CD14-positive monocyte (primary cell): ENCODE results near the gene BAAT. TPM values are rescaled to one million over a fixed set of nuclear protein-coding genes. Genes with fewer than 3 reads are reported as not detected.

Experiments used
- DNase-seq, 3 donors: peaks; one replicate each; pipeline ENCODE4 v3.0.0-alpha.2; 2011 to 2022
- H2AFZ ChIP-seq: 2 replicates; pipeline ENCODE4 v1.6.0; 2012; ENCODE audit warnings: mild to moderate bottlenecking, low read depth, low read length, inconsistent platforms; ENCODE audit not compliant: insufficient read depth, poor library complexity, severe bottlenecking
- H3K27ac ChIP-seq, 2 donors: 1 replicate in 1 of 2; 2 replicates in 1 of 2; pipeline ENCODE4 v1.5.1; 2012 to 2013; ENCODE audit warnings: low read length in 2 of 2, control low read depth in 1 of 2, inconsistent platforms in 1 of 2, low read depth in 1 of 2, mild to moderate bottlenecking in 1 of 2
- H3K27me3 ChIP-seq, 2 donors: one replicate each; pipeline versions ENCODE4 v1.6.0 to v1.6.1; 2011 to 2013; ENCODE audit warnings: low read length in 2 of 2; ENCODE audit not compliant: control insufficient read depth in 2 of 2, insufficient read depth in 2 of 2
- H3K36me3 ChIP-seq, 2 donors: replicated peaks in 1 of 2; 1 replicate in 1 of 2; 2 replicates in 1 of 2; pipeline versions ENCODE4 v1.5.1 to v1.6.1; 2012 to 2013; ENCODE audit warnings: low read length in 2 of 2, control low read depth in 1 of 2, inconsistent platforms in 1 of 2, mild to moderate bottlenecking in 1 of 2; ENCODE audit not compliant: insufficient read depth in 2 of 2, control insufficient read depth in 1 of 2
- H3K4me1 ChIP-seq, 2 donors: 1 replicate in 1 of 2; 2 replicates in 1 of 2; pipeline versions ENCODE4 v1.5.1 to v1.6.1; 2012 to 2013; ENCODE audit warnings: low read length in 2 of 2, control low read depth in 1 of 2, inconsistent platforms in 1 of 2, mild to moderate bottlenecking in 1 of 2, moderate library complexity in 1 of 2; ENCODE audit not compliant: insufficient read depth in 2 of 2, control insufficient read depth in 1 of 2
- H3K4me2 ChIP-seq: replicated peaks from 2 replicates; pipeline ENCODE3; 2012; ENCODE audit warnings: low read length, moderate library complexity, mild to moderate bottlenecking; ENCODE audit not compliant: poor library complexity, severe bottlenecking; ENCODE audit errors: extremely low read depth
- H3K4me3 ChIP-seq, 3 experiments: fragments of 200-600 bp in 1 of 3; sonication (generic) in 1 of 3; replicated peaks in 1 of 3; 1 replicate in 2 of 3; 2 replicates in 1 of 3; pipeline ENCODE4 v1.5.1; 2011 to 2013; ENCODE audit warnings: low read length in 3 of 3, mild to moderate bottlenecking in 3 of 3, control low read depth in 2 of 3, low read depth in 2 of 3, inconsistent platforms in 1 of 3, moderate library complexity in 1 of 3
- H3K79me2 ChIP-seq: 2 replicates; pipeline ENCODE4 v1.6.0; 2012; ENCODE audit warnings: mild to moderate bottlenecking, control low read depth, inconsistent platforms, low read length, moderate library complexity; ENCODE audit not compliant: insufficient read depth
- H3K9ac ChIP-seq: 2 replicates; pipeline ENCODE4 v1.6.0; 2017; ENCODE audit warnings: low read length, mild to moderate bottlenecking; ENCODE audit not compliant: insufficient read depth, poor library complexity, severe bottlenecking
- H3K9me3 ChIP-seq, 2 donors: replicated peaks in 1 of 2; 1 replicate in 1 of 2; 2 replicates in 1 of 2; pipeline versions ENCODE4 v1.5.1 to v1.6.1; 2012 to 2013; ENCODE audit warnings: low read length in 2 of 2, control low read depth in 1 of 2; ENCODE audit not compliant: control insufficient read depth in 1 of 2, insufficient read depth in 1 of 2
- H4K20me1 ChIP-seq: 2 replicates; pipeline ENCODE4 v1.6.0; 2012; ENCODE audit warnings: mild to moderate bottlenecking, low read length, control low read depth, moderate library complexity; ENCODE audit not compliant: insufficient read depth
- H3K27ac Mint-ChIP-seq, 7 donors: one replicate each; pipeline ENCODE4 v1.8.0; 2020; ENCODE audit warnings: mild to moderate bottlenecking in 7 of 7, mixed read lengths in 7 of 7, moderate library complexity in 6 of 7, inconsistent platforms in 2 of 7
- H3K27me3 Mint-ChIP-seq, 3 donors: one replicate each; pipeline ENCODE4 v1.8.0; 2021 to 2022; ENCODE audit warnings: low read depth in 3 of 3, mild to moderate bottlenecking in 3 of 3, mixed read lengths in 3 of 3, moderate library complexity in 3 of 3, inconsistent platforms in 1 of 3
- H3K36me3 Mint-ChIP-seq, 2 donors: one replicate each; pipeline ENCODE4 v1.8.0; 2020; ENCODE audit warnings: mixed read lengths in 2 of 2, inconsistent platforms in 1 of 2, mild to moderate bottlenecking in 1 of 2
- H3K4me1 Mint-ChIP-seq: one replicate; pipeline ENCODE4 v1.8.0; 2020; ENCODE audit warnings: mild to moderate bottlenecking, mixed read lengths
- H3K4me3 Mint-ChIP-seq, 2 donors: one replicate each; pipeline ENCODE4 v1.8.0; 2020; ENCODE audit warnings: mild to moderate bottlenecking in 2 of 2, mixed read lengths in 2 of 2, moderate library complexity in 1 of 2
- H3K9me3 Mint-ChIP-seq, 7 donors: one replicate each; pipeline ENCODE4 v1.8.0; 2020 to 2022; ENCODE audit warnings: mixed read lengths in 7 of 7, mild to moderate bottlenecking in 6 of 7, moderate library complexity in 6 of 7, inconsistent platforms in 2 of 7
- WGBS: methylation state at CpG from one replicate; pipeline ENCODE4 v1.1.5; 2013; ENCODE audit warnings: missing lambda C conversion rate; ENCODE audit not compliant: insufficient coverage; 5-methylcytosine and 5-hydroxymethylcytosine counted together
- intact Hi-C, 2 donors: fragments of 100-400 bp; cut with micrococcal nuclease; formaldehyde crosslinking; loops; one replicate each; pipeline versions ENCODE4 v1.15.0 to v1.15.1; 2023
- polyA plus RNA-seq, 3 donors: library from polyadenylated mRNA; depleted of rRNA in 1 of 3; unstranded in 2 of 3; stranded (reverse) in 1 of 3; fragments of 300-500 nt in 2 of 3; fragments of >200 nt in 1 of 3; fragmentation: Illumina TruSeq in 2 of 3; gene quantifications; 1 replicate in 2 of 3; 2 replicates in 1 of 3; pipeline ENCODE4 v1.2.3, GENCODE V29; 2012 to 2021
- TF ChIP-seq, protein P1 (sequence below): fragments of 200-600 bp; IDR thresholded peaks from one replicate; pipeline ENCODE4 v1.8.0; 2022; ENCODE audit warnings: antibody characterized with exemption, mild to moderate bottlenecking

BAAT gene
- polyA plus RNA-seq, 3 donors: not detected

DNA sequence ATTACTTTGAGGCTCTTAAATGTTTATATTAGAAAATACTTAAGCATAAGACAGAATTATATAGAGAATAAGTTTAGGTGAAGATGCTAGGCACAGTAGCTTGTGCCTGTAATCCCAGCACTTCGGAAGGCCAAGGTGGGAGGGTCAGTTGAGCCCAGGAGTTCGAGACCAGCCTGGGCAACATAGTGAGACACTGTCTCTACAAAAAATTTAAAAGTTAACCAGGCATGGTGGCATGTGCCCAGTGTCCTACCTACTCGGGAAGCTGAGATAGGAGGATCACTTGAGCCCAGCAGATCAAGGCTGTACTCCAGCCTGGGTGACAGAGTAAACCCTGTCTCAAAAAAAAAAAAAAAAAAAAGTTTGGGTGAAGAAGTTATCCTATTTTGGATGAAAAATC is 61.7 kb downstream of the BAAT start:
- Histone ChIP-seq H3K9me3 (peaks cover 0 to 3% of the 10 kb centered on the region in 2 donors), H3K79me2 (no peaks in the 10 kb centered on the region), H3K27me3 (no peaks in the 10 kb centered on the region), H3K36me3 (no peaks in the 10 kb centered on the region), H3K9ac (no peak overlapping the region), H2AFZ (no peak overlapping the region), H3K4me1 (no peaks in the 10 kb centered on the region), H4K20me1 (no peaks in the 10 kb centered on the region), H3K4me3 (no peak overlapping the region), H3K4me2 (no peak overlapping the region), H3K27ac (no peak overlapping the region)
- peaks cover 3 to 8% (median 6%) of the 10 kb centered on the region in 3 donors for H3K27me3 Mint-ChIP-seq
- 85% methylated on average over 2 of the region's 3 CpGs for WGBS
- H3K9me3 Mint-ChIP-seq: peaks cover 4 to 13% (median 10%) of the 10 kb centered on the region in 7 donors
- H3K4me1 Mint-ChIP-seq: no peaks in the 10 kb centered on the region
- no peak for DNase-seq
- H3K36me3 Mint-ChIP-seq: no peaks in the 10 kb centered on the region
- TF ChIP-seq, protein P1, sequence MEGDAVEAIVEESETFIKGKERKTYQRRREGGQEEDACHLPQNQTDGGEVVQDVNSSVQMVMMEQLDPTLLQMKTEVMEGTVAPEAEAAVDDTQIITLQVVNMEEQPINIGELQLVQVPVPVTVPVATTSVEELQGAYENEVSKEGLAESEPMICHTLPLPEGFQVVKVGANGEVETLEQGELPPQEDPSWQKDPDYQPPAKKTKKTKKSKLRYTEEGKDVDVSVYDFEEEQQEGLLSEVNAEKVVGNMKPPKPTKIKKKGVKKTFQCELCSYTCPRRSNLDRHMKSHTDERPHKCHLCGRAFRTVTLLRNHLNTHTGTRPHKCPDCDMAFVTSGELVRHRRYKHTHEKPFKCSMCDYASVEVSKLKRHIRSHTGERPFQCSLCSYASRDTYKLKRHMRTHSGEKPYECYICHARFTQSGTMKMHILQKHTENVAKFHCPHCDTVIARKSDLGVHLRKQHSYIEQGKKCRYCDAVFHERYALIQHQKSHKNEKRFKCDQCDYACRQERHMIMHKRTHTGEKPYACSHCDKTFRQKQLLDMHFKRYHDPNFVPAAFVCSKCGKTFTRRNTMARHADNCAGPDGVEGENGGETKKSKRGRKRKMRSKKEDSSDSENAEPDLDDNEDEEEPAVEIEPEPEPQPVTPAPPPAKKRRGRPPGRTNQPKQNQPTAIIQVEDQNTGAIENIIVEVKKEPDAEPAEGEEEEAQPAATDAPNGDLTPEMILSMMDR: no peak
- no peak overlapping the region for H3K4me3 Mint-ChIP-seq
- intact Hi-C loops: no loop called here
- H3K27ac Mint-ChIP-seq: no peak overlapping the region

DNA sequence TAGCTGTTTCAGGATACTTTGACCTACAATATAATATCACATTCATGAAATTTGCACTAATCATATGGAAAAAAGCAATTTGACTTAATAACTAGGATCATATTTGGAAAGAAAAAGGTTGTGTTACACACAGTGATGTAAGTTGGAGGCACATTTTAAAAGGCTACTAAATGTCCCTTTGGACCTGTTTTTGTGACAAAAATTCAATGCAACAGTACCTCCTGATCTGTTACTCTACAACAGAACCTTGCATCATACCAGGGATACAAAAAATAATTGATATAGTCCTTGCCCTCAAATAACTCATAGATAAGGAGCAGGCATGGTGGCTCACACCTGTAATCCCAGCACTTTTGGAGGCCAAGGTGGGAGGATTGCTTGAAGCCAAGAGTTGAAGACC is 67.1 kb downstream of the BAAT start:
- peaks cover 3 to 9% (median 5%) of the 10 kb centered on the region in 3 donors for H3K27me3 Mint-ChIP-seq
- H3K27ac ChIP-seq: no peak overlapping the region
- no peaks in the 10 kb centered on the region for H3K36me3 Mint-ChIP-seq
- H3K4me3 ChIP-seq: no peak overlapping the region
- H3K27me3 ChIP-seq: peaks cover 0 to 6% of the 10 kb centered on the region in 2 donors
- H3K9me3 Mint-ChIP-seq: no peaks in the 10 kb centered on the region
- H3K9ac ChIP-seq: no peak overlapping the region
- no peaks in the 10 kb centered on the region for H3K4me1 ChIP-seq
- H3K36me3 ChIP-seq: no peaks in the 10 kb centered on the region
- H3K4me3 Mint-ChIP-seq: no peak overlapping the region
- intact Hi-C loops: loop anchor here in 1 of 2 donors (10.0 kb wide), 1 partner anchor 713 kb away; no protein-coding TSS in a partner anchor
- H3K4me2 ChIP-seq: no peak overlapping the region
- H3K4me1 Mint-ChIP-seq: no peaks in the 10 kb centered on the region
- H4K20me1 ChIP-seq: no peaks in the 10 kb centered on the region
- no peaks in the 10 kb centered on the region for H3K79me2 ChIP-seq
- no peaks in the 10 kb centered on the region for H3K9me3 ChIP-seq
- H2AFZ ChIP-seq: no peak overlapping the region
- no peak for DNase-seq
- H3K27ac Mint-ChIP-seq: no peak overlapping the region
- TF ChIP-seq, protein P1: no peak
